NB4 (cell line): ENCODE data around the gene PGR.

Experiments used
- MYC ChIP-seq: IDR thresholded peaks from 2 replicates; pipeline ENCODE4 v1.6.1; 2011; ENCODE audit warnings: low read depth, low read length
- POLR2A ChIP-seq: IDR thresholded peaks from 2 replicates; pipeline ENCODE4 v1.6.1; 2011; ENCODE audit warnings: mild to moderate bottlenecking; ENCODE audit not compliant: insufficient read length; ENCODE audit errors: extremely low read depth
- TF ChIP-seq, protein P1 (sequence below): IDR thresholded peaks from one replicate; pipeline ENCODE4 v1.5.1; 2012; ENCODE audit warnings: low read depth, low read length
- TF ChIP-seq, protein P2 (sequence below): IDR thresholded peaks from 2 replicates; pipeline ENCODE4 v1.6.1; 2011; ENCODE audit warnings: low read depth, low read length

DNA sequence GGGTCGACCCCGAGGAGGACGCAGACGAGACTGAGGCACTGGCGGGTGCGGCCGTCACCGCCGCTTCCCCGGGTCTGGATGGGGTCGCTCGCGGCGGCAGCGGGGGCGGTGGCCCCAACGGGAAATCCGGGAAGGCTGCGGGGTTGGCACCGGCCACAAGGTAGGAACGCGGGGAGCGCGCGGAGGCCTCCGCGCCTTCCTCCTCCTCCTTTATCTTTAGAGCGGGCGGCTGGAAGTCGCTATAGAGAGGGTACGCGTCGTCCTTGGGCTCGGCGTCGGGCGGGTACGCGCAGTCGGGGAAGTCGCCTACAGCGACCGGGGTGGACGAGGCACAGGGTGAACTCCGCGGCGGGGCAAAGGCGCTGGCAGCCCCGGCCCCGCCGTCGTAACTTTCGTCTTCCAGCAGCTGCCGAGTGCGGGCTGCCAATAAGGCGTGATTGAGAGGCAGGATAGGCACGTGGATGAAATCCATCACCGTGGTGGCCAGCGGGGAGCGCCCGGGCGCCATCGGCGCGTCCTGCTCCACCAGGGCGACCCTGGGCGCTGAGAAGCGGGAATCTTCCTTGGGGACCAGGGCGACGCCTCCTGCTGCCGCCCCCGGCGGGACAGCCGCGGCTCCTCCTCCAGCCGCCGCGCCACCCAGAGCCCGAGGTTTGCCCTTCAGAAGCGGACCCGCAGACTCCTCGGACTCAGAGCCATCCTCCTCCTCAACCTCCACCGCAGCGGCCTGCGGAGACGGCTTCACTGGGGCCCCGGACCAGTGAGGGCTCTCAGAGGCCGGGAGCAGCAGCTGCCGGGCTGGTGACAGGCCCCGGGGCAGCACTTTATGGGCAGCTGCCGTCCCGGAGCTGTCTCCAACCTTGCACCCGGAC is 1.7 kb downstream of the PGR start:
- TF ChIP-seq, protein P1, sequence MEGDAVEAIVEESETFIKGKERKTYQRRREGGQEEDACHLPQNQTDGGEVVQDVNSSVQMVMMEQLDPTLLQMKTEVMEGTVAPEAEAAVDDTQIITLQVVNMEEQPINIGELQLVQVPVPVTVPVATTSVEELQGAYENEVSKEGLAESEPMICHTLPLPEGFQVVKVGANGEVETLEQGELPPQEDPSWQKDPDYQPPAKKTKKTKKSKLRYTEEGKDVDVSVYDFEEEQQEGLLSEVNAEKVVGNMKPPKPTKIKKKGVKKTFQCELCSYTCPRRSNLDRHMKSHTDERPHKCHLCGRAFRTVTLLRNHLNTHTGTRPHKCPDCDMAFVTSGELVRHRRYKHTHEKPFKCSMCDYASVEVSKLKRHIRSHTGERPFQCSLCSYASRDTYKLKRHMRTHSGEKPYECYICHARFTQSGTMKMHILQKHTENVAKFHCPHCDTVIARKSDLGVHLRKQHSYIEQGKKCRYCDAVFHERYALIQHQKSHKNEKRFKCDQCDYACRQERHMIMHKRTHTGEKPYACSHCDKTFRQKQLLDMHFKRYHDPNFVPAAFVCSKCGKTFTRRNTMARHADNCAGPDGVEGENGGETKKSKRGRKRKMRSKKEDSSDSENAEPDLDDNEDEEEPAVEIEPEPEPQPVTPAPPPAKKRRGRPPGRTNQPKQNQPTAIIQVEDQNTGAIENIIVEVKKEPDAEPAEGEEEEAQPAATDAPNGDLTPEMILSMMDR, result no peak
- TF ChIP-seq, protein P2, sequence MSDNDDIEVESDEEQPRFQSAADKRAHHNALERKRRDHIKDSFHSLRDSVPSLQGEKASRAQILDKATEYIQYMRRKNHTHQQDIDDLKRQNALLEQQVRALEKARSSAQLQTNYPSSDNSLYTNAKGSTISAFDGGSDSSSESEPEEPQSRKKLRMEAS, result no peak
- TF ChIP-seq POLR2A (no peak), MYC (no peak)
